T47D (cell line): ENCODE measurements around the gene LUC7L3.

Source experiments
- DNase-seq, 2 experiments: peaks; one replicate each; pipeline versions ENCODE4 v3.0.0 to v3.0.0-alpha.2; 2011 to 2012; ENCODE audit warnings: low read depth in 1 of 2, low spot score in 1 of 2
- JUND ChIP-seq: IDR thresholded peaks from 2 replicates; pipeline ENCODE4 v1.6.1; 2012; ENCODE audit warnings: low read depth
- in situ Hi-C: cut with HindIII; loops from 2 replicates; pipeline ENCODE4 v1.10.0; 2016; ENCODE audit warnings: low sequenced_read_pairs, low pct_unique_long_range_greater_than_20kb

LUC7L3 gene

GRCh38 chr17:50725769-50726655 lies 6.6 kb downstream of the LUC7L3 start:
- TF ChIP-seq JUND = no peak
- in situ Hi-C loops = no loop called here
- no peak for DNase-seq

- in situ Hi-C loops = no loop called here
- TF ChIP-seq JUND = no peak
- no peak for DNase-seq
These were observed 8.7 kb downstream of the LUC7L3 start for GRCh38 chr17:50728112-50728429.

- TF ChIP-seq JUND = no peak
- in situ Hi-C loops = no loop called here
- no peak for DNase-seq
These were observed 9.7 kb downstream of the LUC7L3 start for GRCh38 chr17:50728881-50729765.

- DNase-seq = no peak
- in situ Hi-C loops = no loop called here
- no peak for TF ChIP-seq JUND
These were observed 12.4 kb downstream of the LUC7L3 start for GRCh38 chr17:50731575-50732460.

GRCh38 chr17:50735287-50735686 lies 15.9 kb downstream of the LUC7L3 start:
- DNase-seq = no peak
- in situ Hi-C loops = no loop called here
- TF ChIP-seq JUND = no peak

GRCh38 chr17:50737118-50737698 lies 17.8 kb downstream of the LUC7L3 start:
- in situ Hi-C loops = no loop called here
- no peak for DNase-seq
- TF ChIP-seq JUND = no peak

- in situ Hi-C loops = no loop called here
- no peak for TF ChIP-seq JUND
These were observed 19.7 kb downstream of the LUC7L3 start for GRCh38 chr17:50739098-50739497.

GRCh38 chr17:50745631-50746030 lies 26.2 kb downstream of the LUC7L3 start:
- no peak for TF ChIP-seq JUND
- in situ Hi-C loops = no loop called here
- no peak for DNase-seq

More at GRCh38 chr17:50739098-50739497, 19.7 kb downstream of the LUC7L3 start:
- no peak for DNase-seq

GRCh38 chr17:50749245-50749644 lies 29.8 kb downstream of the LUC7L3 start:
- TF ChIP-seq JUND = no peak
- in situ Hi-C loops = no loop called here
- DNase-seq = no peak

GRCh38 chr17:50754521-50754920 lies 35.1 kb downstream of the LUC7L3 start:
- in situ Hi-C loops = no loop called here
- no peak for DNase-seq
- TF ChIP-seq JUND = no peak

- TF ChIP-seq JUND = no peak
- in situ Hi-C loops = no loop called here
These were observed 39.1 kb downstream of the LUC7L3 start for GRCh38 chr17:50758524-50758923.

More at GRCh38 chr17:50758524-50758923, 39.1 kb downstream of the LUC7L3 start:
- DNase-seq = no peak
